ENCODE measurements around the gene AHNAK.
"Not testable (repeated sequence)": the region's sequence is repeated elsewhere in the genome, so short reads cannot be mapped to it uniquely, and the experiment has no call there.

The AHNAK gene

DNA sequence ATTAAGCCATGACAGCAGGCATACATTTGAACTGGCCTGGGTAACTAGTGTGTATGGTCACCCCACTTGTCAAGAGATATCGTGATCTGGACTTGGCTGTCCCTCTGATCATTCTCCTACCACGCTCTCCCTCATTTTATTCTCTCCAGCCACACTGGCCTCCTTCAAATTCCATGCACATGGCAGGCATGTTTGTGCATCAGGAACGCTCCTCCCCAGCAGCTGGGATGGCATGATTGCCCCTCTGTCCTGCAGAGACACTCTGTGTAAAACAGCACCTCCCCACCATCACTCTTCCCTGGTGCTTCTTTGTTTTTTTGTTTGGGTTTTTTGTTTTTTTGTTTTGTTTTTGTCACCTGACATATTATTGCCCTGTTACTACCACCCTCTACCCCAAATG, 159.2 kb downstream of the AHNAK start:
- no peak for DNase-seq (ENCODE audit: low spot score)

DNA sequence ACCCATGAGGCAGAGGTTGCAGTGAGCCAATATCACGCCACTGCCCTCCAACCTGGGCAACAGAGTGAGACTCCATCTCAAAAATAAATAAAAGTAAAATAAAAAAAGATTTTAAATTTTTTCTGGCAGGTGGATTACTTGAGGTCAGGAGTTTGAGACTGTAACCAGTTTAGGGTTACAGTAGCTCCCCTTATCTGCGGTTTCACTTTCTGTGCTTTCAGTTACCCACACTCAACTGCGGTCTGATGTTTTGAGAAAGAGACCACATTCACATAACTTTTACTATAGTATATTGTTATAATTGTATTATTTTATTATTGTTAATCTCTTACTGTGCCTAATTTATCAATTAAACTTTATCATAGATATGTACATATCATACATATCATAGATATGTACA, 160.5 kb downstream of the AHNAK start:
- not testable (repeated sequence) for DNase-seq (ENCODE audit: low spot score)

DNA sequence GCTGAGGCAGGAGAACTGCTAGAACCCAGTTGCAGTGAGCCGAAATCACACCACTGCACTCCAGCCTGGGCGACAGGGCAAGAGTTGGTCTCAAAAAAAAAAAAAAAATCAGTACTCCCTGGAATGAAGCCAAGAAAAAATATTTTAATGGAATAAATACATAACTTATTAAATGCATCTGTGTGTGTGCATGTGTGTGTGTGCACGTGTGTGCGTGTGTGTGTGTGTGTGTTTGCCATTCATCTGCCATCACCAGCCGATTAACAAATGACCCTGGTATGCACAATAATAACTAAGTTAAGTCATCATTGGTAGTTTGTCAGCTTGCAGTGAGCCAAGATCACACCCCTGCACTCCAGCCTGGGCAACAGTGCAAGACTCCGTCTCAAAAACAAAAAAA, 162.8 kb downstream of the AHNAK start:
- DNase-seq (ENCODE audit: low spot score): no peak
